ENCODE data around the gene CEND1.

The CEND1 gene

DNA sequence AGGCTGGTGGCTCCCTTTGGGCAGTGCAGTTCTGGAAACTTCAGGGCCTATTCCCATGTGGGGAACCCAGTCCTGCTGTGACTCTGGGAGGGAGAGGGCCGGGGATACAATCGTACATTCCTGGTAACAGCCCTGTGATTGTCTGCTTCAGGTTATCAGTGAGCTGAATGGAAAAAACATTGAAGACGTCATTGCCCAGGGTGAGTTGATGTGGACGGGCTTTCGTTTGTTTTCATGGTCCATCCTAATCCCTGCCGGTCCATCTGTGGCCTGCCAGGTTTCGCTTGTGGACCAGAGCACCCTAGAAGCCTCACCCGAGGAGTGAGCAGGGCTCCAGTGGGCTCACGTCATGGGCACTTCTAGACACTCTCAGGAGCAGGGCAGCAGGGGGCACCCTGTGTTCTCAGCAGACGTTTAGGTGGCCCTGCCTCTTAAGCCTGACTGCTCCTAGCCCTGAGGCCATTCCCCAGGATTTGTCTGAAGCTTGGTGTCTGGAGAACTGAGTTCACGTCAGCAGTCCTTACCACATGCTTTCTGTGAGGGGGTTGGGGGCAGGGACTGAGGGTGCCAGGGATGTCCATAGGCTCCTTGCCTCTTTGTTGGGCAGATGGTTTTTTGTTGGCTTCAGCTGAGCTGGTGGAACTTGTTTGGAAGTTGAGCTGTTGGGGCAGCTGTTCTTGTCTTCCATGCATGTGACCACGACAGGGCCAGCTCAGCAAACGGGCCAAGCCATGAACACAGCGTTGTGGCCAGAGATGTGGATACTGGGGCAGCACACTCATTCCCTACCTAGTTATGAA, 21.8 kb upstream of the CEND1 start:
- no peak for DNase-seq

DNA sequence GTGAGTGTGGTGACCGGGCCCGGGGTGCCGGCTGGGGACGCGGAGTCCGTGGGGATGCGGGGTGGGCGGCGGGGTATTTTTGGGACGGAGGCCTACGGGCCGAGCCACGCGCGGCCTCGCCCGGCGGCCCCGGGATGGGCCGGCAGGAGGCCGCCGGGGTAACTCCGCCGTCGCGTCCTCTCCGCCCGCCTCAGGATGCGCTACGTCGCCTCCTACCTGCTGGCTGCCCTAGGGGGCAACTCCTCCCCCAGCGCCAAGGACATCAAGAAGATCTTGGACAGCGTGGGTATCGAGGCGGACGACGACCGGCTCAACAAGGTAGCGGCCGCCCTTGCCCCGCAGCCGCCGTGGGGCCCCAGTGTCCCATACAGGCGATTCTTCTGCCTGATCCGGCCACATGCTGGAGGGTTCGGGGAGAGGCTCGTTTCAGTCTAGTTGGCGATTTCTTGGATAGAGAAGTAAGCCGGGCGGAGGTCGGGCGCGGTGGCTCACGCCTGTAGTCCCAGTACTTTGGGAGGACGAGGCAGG, 20.2 kb upstream of the CEND1 start:
- no peak for DNase-seq

DNA sequence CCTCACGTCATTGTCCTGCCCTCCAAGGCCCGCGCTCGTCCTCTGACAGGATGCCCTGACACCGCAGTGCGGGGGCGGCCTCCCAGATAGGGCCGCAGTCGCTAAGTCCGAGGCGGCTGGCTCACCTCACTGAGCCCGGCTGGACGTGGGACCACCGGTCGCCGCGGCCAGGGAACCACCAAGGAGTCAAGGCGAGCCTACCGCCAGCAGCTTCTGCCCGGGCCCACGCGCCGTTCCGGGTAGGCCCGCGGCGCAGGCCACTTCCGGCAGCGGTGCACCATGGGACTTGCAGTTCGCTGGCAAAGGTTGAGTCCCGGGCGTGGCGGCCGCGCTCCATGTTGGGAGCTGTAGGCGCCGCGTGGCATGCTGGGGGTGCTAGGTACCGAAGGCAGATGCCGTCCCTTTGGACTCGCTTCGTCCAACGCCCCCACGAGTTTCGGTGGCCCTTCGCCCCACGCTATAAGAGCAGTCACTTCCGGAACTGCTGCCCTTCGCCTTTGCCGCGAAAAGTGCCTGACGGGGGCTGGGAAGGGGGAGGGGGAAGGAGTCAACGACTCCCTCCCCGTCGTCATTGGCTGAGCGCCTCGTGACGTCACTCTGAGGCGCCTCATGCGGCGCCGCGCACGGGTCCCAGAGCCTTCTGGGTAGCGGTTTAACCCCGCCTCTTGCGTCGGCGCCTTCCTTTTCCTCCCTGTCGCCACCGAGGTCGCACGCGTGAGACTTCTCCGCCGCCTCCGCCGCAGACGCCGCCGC, 19.6 kb upstream of the CEND1 start, which contains the start of gene RPLP2:
Gene RPLP2 (plus strand): TSS at position 681 of the 753 bp plus-strand sequence. CDS start 268 bp downstream, outside the sequence.
- DNase-seq, result peak; percentile 87

DNA sequence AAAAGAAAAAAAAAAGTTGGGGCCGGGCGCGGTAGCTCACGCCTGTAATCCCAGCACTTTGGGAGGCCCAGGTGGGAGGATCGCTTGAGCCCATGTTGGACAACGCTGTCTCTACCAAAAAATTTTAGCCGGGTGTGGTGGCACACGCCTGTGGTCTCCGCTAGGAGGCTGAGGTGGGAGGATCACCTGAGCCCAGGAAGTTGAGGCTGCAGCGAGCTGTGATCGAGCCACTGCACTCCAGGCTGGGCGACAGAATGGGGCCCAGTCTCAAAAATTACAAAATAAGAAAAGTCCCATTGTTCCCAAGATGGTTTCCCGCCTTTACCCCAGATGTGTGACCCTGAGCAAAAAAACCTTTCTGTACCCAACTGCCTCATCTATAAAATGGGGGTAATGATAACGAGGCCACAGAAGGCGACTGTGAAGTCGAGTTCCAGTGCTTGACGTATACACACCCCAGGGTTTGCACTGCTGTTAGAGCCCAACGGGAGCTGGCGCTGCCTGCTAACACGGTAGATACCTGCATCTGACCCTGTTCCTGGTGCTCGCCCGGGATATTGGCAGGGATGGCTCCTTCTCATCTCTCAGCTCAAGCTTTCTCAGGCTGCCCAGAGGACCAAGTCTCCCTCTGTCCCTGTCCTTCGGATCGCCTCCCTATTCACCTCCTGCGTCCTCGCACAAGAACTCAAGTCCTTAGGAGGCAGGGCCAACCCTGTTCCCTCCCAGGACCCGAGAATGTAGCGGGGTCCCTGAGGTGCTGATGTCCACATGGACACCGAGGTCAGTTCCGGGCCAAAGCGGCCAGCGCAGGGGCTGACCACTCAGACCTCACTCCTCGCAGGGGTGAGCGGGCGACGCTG, 18.8 kb upstream of the CEND1 start:
- no peak for DNase-seq

DNA sequence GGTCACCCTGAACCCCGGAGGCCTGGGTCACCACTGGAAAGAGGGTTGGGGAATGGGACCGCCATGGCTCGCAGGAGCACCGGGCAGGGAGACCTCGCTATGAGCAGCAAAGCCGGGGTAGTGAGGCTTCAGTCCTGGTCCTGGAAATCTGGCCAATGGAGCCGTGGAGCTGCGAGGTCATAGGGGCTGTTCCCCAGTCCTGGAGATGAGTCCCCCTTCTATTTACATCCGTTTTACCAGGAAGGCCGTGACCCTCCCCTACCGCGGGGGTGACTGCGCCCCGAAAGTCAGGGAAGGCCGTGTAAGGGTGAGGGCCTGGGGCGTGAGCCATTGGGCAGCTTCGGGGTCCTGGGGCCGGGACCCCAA, 14.7 kb upstream of the CEND1 start:
- no peak for DNase-seq

DNA sequence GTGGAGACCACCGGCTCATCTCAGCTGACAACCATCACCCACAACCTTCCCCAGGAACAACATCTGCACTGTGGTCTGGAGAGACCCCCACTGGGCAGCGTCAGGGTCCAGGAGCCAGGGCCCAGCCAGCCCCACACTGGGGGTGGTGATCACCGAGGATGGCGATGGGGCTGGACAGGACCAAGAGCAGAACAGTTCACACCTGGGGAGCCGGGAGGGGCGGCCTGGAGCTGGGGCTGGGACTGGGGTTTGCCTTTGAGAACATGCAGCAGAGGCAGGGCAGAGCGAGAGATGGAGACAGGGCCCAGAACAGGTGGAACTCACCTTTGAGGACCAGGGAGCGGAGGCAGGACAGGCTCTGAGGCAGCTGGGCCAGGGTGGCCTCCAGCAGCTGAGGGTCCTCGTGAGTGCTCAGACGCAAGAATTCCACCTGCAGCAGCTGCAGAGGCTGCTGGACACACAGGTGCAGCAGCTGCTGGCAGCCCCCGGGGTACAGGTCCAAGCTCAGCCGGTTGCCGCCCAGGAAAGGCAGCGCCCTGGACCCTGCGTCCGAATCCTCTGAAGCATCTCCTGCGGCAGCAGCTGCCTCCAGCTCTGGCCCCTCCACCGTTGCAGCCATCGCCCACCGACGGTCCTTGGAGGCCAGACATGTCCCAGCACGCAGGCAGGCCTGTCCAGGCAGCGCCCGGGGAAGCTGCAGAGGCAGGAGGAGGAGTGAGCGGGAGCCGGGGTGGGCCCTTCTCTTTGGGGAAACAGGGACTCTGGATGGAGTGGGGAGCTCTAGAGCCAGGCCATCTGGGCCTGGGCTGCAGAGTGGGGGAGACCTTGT, 14.1 kb upstream of the CEND1 start:
- peak; percentile 58 for DNase-seq

DNA sequence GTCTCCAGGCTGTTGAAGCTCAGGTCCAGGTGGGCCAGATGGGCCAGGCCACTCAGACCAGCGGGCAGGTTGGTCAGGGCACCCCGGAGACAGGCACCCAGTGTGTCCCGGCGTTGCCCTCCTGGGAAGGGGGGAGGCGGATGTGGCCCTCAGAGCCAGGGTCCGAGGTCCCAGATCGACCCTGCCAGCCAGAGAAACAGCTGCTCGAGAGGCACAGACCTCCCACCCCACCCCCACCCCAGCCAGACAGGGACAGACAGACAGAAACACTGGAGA, 13.5 kb upstream of the CEND1 start:
- no peak for DNase-seq

DNA sequence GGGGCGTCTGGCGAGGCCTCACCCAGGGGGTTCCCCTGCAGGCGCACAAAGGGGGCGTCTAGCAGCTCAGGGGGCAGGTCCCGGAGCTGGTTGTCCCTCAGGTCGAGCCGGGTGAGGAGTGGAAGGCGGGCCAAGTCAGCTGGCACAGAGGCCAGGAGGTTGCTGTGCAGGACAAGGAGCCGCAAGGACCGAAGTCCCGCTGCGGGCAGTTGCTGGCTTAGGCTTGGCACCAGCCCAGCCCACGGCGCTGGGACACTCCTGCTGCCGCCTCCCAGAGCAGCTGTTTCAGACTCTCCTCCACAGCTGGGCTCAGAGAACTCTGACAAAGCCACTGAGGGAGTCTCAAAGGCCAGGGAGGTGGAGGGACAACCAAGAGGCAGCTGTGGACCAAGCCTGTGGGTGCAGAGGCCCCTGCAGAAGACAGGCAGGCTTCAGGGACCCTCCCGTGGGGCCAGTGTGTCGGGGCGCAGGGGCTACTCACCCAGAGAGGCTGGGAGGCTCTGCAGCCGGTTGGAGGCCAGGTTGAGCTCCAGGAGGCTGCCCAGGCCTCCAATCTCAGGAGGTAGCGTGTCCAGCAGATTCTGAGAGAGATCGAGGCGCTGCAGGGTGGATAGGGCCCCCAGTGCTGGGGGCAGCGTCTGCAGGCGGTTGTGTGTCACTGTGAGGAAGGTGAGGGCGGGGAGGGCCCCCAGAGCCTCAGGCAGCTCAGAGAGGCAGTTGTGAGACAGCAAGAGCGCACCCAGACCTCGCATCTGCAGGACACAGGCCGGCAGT, 13.0 kb upstream of the CEND1 start:
- no peak for DNase-seq

DNA sequence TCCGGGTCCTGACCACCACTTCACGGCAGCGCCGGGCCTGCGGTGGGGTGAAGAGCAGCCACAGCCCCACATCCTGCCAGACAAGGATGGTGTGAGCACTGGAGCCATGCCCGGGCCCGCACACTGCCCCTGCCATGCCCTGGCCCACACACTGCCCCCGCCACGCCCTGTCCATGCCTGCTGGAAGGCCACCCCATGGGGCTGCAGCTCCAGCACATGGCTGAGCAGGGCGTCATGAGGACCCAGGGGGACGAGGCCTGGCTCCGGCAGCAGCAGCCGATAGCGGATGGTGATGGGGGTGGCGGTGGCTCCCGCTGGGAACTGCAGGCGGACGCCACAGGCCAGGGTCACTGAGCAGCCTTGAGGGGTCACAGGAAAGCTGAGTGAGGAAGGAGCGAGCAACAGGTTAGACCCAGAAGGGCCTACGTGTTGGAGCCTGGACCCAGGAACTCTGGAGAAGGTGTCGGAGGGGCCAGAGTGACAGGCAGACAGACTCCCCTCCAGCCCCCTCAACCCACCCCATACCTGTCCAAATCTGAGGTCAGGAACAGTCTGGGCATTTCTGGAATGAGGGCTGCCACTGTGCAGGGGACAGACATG, 12.2 kb upstream of the CEND1 start:
- DNase-seq, result no peak

DNA sequence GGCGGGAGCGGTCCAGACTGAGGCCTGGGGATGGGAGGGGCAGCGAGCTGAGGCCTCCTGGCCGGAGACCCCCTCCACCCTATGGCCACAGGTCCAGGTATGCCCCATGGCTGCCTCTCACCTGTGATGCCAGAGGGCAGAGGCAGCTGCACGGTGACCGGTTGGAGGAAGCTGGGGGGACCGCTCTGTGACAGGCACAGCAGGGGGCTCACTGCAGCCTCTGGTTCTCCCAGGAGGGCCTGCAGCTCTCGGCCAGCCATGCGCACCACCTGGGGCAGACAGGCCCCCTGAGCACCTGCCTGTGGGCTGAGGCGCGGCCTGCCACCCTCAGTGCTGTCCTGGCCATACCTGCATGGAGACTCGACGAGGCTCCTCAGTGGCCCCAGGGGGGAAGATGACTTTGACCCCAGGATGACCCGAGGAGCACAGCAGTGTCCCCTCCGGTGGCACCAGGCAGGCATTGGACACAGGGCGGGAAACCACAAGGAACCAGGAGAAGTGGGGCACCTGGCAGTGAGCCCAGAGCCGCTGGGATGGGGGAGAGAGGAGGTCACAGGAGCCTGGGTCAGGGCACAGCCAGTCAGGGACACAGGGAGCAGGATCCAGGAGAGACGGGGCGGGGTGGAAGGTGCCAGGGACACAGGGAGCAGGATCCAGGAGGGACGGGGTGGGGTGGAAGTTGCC, 11.3 kb upstream of the CEND1 start:
- no peak for DNase-seq

DNA sequence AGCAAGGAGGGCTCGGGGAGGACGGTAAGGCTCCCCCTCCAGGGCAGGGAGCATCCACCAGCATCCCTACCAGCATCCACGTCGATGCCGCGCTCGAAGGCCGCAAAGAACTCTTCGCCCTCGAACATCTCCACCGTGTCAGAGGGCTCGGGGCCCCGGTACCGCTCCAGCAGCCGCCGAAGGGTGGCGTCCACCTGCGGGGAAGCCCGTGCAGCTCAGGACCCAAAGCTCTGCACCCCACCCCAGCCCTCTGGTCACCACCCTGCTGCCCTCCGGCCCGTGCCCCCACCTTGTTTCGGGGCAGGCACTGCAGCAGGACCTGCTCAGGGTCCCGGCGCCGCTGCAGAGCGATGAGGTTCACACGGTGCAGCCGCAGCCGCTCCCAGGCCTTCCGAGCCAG, 10.6 kb upstream of the CEND1 start:
- DNase-seq, result no peak

DNA sequence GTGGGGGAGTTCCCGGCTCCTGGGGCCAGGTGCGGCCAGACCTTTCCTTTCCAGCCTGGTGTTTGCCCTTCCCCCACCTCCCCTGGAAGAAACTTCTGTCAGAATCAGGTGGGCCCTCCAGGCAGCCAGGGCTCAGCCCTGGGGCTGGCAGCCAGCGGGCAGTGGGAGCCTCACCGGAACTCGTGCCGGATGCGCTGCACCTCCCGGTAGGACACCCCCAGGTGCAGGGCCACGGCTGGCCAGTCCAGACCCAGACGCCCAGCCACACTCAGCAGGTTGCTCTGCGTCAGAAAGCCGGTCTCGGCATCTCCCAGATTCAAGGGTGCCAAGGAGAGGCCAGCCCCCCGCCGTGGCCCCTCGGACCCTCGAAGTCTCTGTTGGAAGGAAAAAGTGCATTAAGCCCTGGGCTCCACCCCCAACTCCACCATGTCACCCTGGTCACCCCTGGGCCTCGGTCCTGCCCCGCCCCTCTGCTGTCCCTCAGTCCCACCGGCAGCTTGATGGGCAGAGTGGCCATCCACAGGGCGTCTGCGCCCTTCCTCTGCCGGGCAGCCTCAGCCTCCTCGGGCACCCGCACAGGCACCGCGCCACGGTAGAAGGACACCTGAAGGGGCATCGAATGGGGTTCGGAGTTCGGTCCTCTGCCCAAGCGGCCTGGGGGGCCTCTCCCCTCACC, 9.9 kb upstream of the CEND1 start:
- no peak for DNase-seq

DNA sequence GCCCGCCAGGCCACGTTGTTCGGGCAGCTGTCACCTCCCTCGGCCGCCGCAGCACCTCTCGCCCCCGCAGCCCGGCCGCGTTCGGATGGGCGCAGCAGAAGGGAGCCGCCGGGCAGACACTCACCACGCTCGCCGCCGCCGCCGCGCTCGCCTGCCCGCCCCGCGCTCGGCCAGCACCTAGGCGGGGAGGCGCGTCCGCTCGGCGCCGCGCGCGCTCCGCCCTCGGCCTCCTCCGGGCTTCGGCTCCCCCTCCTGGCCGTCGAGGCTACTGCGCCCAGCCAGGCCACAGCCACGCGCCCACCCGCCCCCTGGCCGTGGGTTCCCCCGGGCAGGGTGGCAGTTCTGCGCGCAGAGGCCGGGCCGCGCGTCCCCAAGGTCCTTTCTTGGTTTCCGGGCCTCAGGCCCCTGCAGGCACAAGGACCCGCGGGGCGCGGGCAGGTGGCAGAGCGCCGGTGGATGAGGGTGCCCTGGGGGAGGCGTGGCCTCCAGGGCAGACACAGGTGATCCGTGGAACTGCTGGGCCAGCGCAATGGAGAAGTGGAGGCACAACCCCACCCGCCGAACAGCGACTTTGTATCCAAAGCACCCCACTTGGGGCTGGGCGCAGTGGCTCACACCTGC, 8.3 kb upstream of the CEND1 start, which contains the start of gene SLC25A22:
Gene SLC25A22 (minus strand): TSS at position 189 of the 621 bp plus-strand sequence. CDS start 3,275 bp downstream, outside the sequence.
- no peak for DNase-seq

DNA sequence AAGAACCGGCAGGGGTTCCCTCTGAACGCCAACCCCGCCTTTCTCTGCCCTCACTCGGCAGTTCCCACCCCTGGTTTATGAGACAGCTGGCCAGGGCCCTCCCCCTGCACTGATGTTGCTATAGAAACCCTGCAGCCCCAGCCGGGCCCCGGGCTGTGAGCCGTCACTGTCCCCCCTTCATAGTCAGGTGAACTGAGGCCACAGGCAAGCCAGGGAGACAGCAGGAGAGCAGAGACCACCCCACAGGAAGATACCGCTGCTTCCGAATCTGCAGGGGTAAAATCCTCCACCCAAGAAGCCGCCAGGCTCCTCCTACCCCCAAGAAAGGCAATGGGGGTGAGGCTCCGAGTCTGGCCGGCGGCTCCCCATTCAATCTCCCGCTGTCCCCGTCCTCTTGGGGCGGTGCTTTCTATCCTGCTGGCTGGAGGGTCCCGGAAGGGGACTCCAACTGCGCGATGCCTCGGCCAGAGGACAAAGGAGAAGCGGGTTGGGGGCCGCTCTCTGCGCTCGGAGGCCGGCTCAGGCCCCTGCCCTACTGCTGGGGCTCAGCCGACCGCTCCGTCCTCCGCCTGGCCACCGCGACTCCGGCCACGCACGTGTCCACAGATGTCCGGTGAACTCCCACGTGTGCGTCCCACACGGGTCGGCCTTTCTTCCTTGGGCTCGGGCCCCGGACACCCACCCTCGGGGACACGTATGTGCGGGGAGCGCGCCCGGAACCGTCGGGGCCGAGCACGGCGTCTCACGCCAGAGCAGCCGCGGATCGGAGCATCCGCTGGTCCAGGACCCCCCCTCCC, 7.6 kb upstream of the CEND1 start:
- peak; percentile 61 for DNase-seq

DNA sequence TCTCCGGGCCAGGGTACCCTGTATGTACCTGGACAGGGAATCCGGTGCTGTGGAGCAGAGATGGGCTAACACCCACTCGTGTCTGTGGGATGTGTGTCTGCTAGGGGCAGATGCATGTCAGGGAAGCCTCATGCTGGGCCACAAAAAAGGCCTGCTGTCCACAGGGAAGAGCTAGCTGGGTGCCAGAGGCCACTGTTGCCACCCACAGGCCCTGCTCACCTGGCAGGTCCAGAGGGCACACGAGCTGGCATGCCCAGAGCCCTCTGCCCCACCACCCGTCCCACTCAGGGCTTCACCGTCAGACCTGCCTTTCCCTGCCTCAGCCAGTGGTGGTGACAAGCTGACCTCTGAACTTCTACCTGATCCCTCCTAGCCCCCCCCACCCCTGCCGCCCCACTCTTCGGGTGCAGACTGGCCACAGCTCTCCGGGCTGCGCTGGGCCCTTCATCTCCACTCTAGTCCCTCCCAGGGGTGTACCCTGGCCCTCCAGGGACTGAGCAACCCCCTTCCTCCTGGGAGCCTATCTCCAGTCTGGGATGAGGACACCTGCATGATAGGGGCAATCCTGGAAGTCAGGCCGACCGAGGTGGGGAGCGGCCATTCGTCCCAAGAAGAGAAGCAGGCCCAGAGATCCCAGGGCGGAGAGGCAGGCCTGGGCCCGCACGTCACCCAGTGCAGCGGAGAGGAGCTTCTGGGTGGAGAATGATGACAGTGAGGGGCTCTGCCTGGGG, 6.8 kb upstream of the CEND1 start:
- no peak for DNase-seq

DNA sequence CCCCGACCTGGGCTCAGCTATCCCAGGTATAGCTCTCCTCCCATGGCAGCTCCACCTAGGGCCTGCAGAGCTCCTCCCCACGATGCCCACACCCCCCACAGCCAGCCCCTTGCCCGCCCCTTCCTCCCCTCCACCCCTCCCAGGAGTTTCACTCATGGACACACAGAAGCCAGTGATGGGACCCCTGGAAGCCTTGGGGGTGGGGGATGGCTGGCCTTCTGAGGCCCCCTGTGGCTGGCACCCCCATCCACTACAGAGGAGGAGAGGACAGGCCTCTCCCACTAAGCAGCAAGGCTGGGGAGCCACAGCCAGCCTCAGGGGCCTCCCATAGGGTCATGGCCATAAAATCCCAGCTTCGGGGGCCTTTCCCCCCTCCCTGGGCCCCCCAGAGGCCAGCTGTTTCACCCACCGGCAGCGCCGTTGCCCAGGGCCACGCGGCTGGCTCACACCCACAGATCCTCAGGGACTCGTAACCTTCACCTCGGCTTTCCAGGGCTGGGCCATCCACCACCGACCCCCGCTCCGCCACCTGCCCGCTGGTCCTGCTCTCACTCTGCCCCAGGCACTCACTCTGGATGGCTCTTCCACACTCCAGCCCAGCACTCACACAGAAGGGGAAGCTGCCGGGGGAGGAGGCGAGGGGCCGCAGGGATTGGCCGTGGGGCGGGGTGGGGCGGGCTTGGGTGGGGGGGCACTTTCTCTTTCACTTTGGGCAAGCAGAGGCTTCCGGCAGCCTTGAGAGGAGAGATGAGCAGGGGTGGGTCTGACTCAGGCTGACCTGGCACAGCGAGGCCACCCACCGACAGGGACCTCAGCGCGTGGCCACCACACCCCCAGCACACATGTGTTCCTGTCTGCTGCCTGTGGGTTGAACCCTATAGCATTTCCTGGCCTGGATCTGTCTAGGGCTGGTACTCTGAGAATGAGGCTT, 6.0 kb upstream of the CEND1 start:
- peak; percentile 67 for DNase-seq
